HEK293 (cell line): ENCODE measurements around the gene AGPAT4.

Experiments used
- CTCF ChIP-seq: fragments of 450-650 bp; formaldehyde crosslinking; IDR thresholded peaks from 2 replicates; pipeline ENCODE4 v1.5.1; 2016; ENCODE audit warnings: missing biosample characterization, missing genetic modification characterization
- MYNN ChIP-seq: fragments of 450-650 bp; formaldehyde crosslinking; IDR thresholded peaks from 2 replicates; pipeline ENCODE4 v1.5.1; 2016; ENCODE audit warnings: missing biosample characterization, missing genetic modification characterization, borderline replicate concordance
- TCF7L2 ChIP-seq: IDR thresholded peaks from 2 replicates; pipeline ENCODE4 v1.6.1; 2011; ENCODE audit warnings: low read depth, mild to moderate bottlenecking, inconsistent platforms, low read length, moderate library complexity, borderline replicate concordance
- YY1 ChIP-seq: fragments of 450-650 bp; formaldehyde crosslinking; IDR thresholded peaks from 2 replicates; pipeline ENCODE4 v1.5.1; 2018; ENCODE audit warnings: missing biosample characterization, missing genetic modification characterization
- ZNF184 ChIP-seq: fragments of 450-650 bp; IDR thresholded peaks from 2 replicates; pipeline ENCODE4 v1.5.1; 2018; ENCODE audit warnings: missing biosample characterization, mild to moderate bottlenecking, missing genetic modification characterization
- ZNF274 ChIP-seq, 2 experiments: fragments of 200-500 bp in 1 of 2; fragments of 450-650 bp in 1 of 2; sonication (Bioruptor generic) in 1 of 2; formaldehyde crosslinking in 1 of 2; IDR thresholded peaks; 2 replicates each; pipeline versions ENCODE4 v1.5.1 to v1.6.1; 2014 to 2016; ENCODE audit warnings: borderline replicate concordance in 1 of 2, inconsistent platforms in 1 of 2, low read length in 1 of 2, missing biosample characterization in 1 of 2, missing genetic modification characterization in 1 of 2
- ZNF335 ChIP-seq: fragments of 450-650 bp; formaldehyde crosslinking; conservative IDR thresholded peaks from 2 replicates; pipeline ENCODE4 v1.5.1; 2016; ENCODE audit warnings: missing biosample characterization, missing genetic modification characterization
- ZNF366 ChIP-seq: fragments of 450-650 bp; formaldehyde crosslinking; conservative IDR thresholded peaks from 2 replicates; pipeline ENCODE4 v1.5.1; 2016; ENCODE audit warnings: missing biosample characterization, missing genetic modification characterization
- ZNF558 ChIP-seq: fragments of 450-650 bp; formaldehyde crosslinking; IDR thresholded peaks from 2 replicates; pipeline ENCODE4 v1.5.1; 2016; ENCODE audit warnings: missing biosample characterization, missing genetic modification characterization
- ZNF837 ChIP-seq: fragments of 450-650 bp; formaldehyde crosslinking; IDR thresholded peaks from 2 replicates; pipeline ENCODE4 v1.5.1; 2016; ENCODE audit warnings: missing biosample characterization, missing genetic modification characterization

GRCh38 chr6:161276605-161277155 lies 2.8 kb upstream of the AGPAT4 start:
- TF ChIP-seq ZNF366 (tag by site-specific recombination) (no peak), TCF7L2 (no peak), ZNF274 (IDR thresholded peaks at IDR 0.05; ENCODE audit: low read length) (no peak), ZNF274 (tag by site-specific recombination; IDR thresholded peaks at IDR 0.05; ENCODE audit: borderline replicate concordance) (no peak), ZNF837 (tag by site-specific recombination) (no peak), ZNF335 (no peak), ZNF184 (tag by site-specific recombination) (no peak), CTCF (tag by site-specific recombination) (no peak), YY1 (tag by site-specific recombination) (no peak), ZNF558 (no peak), MYNN (no peak)
